Measurements from ENCODE around the gene USP22.

GRCh38 chr17:21017861-21018260 is 24.9 kb downstream of the USP22 start:
- TF ChIP-seq CTCF (optimal IDR thresholded peaks at IDR 0.05 in 1 of 3, IDR thresholded peaks at IDR 0.05 in 1 of 3, conservative IDR thresholded peaks at IDR 0.05 in 1 of 3; ENCODE audit: extremely low read depth in 1 of 3, insufficient read depth in 2 of 3, low read length in 3 of 3) (no peak), EZH2 (IDR thresholded peaks at IDR 0.05; ENCODE audit: low read length) (no peak)

All from keratinocyte (primary cell).